ENCODE results near the gene OBSCN. TPM values are rescaled to one million over a fixed set of nuclear protein-coding genes. Genes with fewer than 3 reads are reported as not detected.
"Not testable (repeated sequence)": the region's sequence is repeated elsewhere in the genome, so short reads cannot be mapped to it uniquely, and the experiment has no call there.

Gene OBSCN
- total RNA-seq, 1 donor from 2014 or later: 1.5 TPM

- no peak for DNase-seq (ENCODE audit: extremely low read depth, low read depth, low spot score)
Observed at GRCh38 chr1:228211531-228212414, 3.9 kb downstream of the OBSCN start.

DNA sequence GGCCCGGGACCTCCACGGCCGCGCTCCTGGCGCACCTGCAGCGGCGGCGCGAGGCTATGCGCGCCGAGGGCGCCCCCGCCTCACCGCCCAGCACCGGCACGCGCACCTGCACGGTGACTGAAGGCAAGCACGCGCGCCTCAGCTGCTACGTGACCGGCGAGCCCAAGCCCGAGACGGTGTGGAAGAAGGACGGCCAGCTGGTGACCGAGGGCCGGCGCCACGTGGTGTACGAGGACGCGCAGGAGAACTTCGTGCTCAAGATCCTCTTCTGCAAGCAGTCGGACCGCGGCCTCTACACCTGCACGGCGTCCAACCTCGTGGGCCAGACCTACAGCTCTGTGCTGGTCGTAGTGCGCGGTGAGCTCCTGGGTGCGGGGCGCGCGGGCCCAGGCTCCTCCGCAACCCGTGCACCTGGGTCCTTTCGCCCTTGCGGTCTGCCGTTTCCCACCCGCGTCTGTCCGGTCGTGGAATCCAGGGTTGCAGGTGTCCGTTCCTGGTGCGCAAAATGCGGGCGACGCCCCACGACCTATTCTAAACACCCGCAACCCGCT is 4.6 kb downstream of the OBSCN start:
- DNase-seq (ENCODE audit: extremely low read depth, low read depth, low spot score): no peak

- DNase-seq (ENCODE audit: extremely low read depth, low read depth, low spot score): no peak
Observed at GRCh38 chr1:228212966-228213844, 5.4 kb downstream of the OBSCN start.

- DNase-seq (ENCODE audit: extremely low read depth, low read depth, low spot score): no peak
Observed at GRCh38 chr1:228213917-228214808, 6.3 kb downstream of the OBSCN start.

DNA sequence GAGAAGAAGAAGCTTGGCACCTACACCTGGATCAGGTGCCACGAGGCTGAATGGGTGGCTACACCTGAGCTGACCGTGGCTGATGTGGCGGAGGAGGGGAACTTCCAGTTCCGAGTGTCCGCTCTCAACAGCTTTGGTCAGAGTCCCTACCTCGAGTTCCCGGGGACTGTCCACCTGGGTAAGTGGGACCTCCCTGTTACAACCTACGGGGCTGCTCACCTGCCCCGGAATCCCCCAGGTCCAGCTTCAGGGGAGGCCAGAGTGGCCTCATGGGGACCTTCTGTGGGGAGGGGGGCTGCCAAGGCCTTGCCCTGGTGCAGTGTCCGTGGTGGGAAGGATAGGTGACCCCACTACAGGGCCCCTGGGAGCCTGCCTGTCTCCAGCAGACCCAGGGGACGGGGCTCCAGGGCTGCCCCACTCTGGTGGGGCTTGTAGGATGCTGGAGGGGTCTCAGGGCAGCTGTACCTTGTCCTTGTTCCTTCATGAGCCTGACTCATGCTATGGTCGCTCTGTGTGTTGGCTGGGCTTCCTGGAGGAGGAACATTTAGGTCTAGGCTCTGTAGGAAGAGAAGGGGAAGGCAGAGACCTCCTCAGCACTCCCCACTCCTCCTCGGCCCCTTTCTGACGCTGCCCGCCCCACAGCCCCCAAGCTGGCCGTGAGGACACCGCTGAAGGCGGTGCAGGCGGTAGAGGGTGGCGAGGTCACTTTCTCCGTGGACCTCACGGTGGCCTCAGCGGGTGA is 7.2 kb downstream of the OBSCN start:
- no peak for DNase-seq (ENCODE audit: extremely low read depth, low read depth, low spot score)

DNA sequence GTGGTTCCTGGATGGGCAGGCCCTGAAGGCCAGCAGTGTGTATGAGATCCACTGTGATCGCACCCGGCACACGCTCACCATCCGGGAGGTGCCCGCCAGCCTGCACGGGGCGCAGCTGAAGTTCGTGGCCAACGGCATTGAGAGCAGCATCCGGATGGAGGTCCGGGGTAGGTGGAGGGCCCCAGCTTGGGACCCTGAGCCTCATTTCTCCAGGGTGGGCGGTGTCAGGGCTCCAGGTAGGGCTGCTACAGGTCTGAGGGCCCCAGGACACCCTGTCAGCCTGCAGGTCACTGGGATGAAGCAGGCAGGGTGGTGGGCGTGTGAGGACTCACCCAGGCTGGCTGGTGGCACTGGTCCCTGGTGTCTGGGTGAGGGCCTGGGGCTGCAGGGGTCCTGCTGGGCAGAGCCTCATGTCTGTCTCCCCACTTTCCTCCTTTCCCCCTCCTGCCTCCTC is 7.8 kb downstream of the OBSCN start:
- DNase-seq (ENCODE audit: extremely low read depth, low read depth, low spot score): no peak

GRCh38 chr1:228216371-228217320 is 8.8 kb downstream of the OBSCN start:
- DNase-seq (ENCODE audit: extremely low read depth, low read depth, low spot score): no peak

DNA sequence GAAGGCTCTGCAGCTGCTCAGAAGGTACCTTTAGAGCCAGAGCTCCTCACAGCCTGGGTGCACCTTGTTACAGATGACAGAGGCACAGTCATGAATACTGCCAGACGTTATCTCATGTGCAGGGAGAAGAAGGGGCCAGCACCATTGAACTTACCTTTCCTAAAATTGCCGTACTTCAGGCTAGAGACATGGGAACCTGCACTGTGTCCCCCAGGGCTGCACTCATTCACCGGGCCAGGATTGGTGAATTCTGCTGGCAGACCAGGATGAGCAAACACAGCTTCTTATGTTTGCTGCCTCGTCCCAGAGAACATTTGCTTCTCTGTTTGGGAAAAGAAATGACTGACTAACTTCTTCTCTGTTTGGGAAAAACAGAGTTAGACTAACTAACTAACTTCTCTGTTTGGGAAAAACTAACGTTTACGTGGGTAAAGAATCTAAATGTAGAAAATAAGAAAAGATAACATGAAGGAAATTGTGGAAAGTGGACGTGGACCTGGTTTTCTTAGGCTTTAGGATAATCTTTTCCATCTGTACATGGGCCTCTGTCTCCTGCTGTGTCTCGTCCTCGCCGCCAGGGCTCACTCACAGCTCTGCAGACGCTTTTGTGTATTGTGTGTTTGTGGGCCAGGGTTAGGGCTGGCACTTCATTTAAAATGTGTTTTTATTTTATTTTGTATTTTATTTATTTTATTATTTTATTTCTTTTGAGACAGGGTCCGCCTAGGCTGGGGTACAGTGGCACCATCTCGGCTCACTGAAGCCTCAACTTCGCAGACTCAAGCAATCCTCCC is 9.9 kb downstream of the OBSCN start:
- DNase-seq (ENCODE audit: extremely low read depth, low read depth, low spot score): no peak

DNA sequence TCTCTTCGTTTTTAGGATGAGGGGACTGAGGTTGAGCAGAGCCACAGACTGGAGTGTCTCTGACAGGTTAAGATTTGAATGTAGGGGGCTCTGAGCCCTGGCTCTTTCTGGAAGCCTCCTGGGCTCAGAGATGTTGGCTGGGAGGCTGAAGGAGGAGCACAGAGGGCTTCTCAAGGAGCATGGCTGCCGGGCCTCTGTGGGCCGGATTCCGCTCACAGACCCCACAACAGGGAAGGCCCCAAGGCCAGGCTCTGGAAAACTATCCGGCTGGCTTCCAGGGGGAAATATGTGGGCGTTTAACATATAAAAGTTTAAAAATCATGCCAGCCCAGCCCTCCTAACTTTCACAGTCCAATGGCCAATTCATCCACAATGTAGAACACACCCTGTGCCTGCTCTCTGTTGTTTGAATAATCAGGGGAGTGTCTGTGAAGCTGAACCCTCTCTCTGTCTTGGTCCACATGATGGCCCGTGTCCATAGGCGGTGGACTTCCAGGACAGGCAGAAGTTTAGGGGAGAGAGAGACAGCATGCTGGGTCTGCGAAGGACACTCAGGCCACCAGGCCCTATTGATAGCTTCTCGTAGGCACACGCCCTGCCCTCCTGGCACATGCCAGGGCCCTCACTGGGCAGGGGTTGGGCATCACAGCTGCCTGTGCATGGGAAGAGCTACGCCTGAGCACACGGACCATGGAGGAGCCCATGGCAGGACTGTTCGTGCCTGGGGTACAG is 10.8 kb downstream of the OBSCN start:
- DNase-seq (ENCODE audit: extremely low read depth, low read depth, low spot score): no peak

DNA sequence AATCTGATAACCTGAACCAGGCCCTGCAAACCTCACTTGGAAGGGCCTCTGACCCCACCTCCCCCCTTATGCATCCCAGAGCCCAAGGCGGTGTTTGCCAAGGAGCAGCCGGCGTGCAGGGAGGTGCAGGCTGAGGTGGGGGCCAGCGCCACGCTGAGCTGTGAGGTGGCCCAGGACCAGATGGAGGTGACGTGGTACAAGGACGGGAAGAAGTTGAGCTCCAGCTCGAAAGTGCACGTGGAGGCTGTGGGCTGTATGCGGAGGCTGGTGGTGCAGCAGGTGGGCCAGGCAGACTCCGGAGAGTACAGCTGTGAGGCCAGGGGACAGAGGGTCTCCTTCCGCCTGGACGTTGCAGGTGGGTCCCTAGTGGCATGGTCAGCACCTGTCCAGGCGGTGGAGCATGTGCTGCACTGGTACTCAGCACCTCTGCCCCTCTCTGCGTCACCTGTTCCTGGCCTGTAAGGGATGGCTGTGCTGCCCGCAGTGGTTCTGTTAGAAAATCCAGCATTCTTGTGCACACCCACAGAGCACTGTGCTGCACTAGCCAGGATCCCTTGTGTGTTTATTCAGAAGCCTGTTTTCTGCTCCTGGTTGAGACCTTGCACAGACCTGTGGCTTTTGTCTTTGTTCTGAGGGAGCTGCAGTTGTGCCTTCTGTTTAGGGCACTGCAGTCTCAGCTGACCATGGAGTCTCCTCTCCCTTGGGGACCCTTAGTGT is 11.6 kb downstream of the OBSCN start:
- DNase-seq (ENCODE audit: extremely low read depth, low read depth, low spot score): no peak

- no peak for DNase-seq (ENCODE audit: extremely low read depth, low read depth, low spot score)
Observed at GRCh38 chr1:228219962-228220780, 12.3 kb downstream of the OBSCN start.

- not testable (repeated sequence) for DNase-seq (ENCODE audit: extremely low read depth, low read depth, low spot score)
Observed at GRCh38 chr1:228221097-228221496, 13.3 kb downstream of the OBSCN start.

DNA sequence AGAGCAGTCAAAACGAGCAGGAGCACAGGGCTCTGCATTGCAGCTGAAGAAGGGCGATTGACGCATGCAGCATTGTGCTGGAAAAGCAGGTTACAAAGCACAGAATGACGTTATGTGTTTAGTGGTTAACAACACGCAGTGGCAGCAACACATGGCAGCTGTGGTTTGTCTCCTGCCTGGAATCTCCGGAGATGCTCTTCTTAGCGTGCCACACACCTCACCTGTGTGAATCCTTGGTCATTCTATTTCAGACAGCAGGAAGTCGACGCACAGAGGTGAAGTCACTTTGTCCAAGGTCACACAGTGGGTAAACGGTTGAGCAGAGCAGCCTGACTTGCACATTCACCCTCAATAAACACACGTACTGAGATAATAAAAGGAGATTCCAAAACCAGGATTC is 14.7 kb downstream of the OBSCN start:
- no peak for DNase-seq (ENCODE audit: extremely low read depth, low read depth, low spot score)

GRCh38 chr1:228224198-228225164 is 16.6 kb downstream of the OBSCN start:
- DNase-seq (ENCODE audit: extremely low read depth, low read depth, low spot score): no peak

All from glomerular endothelial cell (primary cell).